ENCODE results near the gene SLC30A1.
"Not testable (repeated sequence)": the region's sequence is repeated elsewhere in the genome, so short reads cannot be mapped to it uniquely, and the experiment has no call there.

SLC30A1 gene

GRCh38 chr1:211578640-211579439, at the start of gene SLC30A1:
SLC30A1 (minus strand) TSS chr1:211579161; CDS start chr1:211578612, 549 bp downstream.
- no peak for TF ChIP-seq CTCF (IDR thresholded peaks at IDR 0.05; ENCODE audit: insufficient read depth, missing control alignments)
- no peak for FAIRE-seq
- DNase-seq (ENCODE audit: insufficient read length, low spot score), result peak; percentile 99

- DNase-seq (ENCODE audit: insufficient read length, low spot score) (no peak), FAIRE-seq (no peak)
- TF ChIP-seq CTCF (IDR thresholded peaks at IDR 0.05; ENCODE audit: insufficient read depth, missing control alignments), result no peak
Measured at GRCh38 chr1:211628417-211628816, 49.5 kb upstream of the SLC30A1 start.

- DNase-seq (ENCODE audit: insufficient read length, low spot score), result no peak
- no peak for FAIRE-seq
- TF ChIP-seq CTCF (IDR thresholded peaks at IDR 0.05; ENCODE audit: insufficient read depth, missing control alignments), result no peak
Measured at GRCh38 chr1:211627259-211627658, 48.3 kb upstream of the SLC30A1 start.

- FAIRE-seq; DNase-seq (ENCODE audit: insufficient read length, low spot score): not testable (repeated sequence)
Measured at GRCh38 chr1:211625866-211626265, 46.9 kb upstream of the SLC30A1 start.

GRCh38 chr1:211625040-211625439, 46.1 kb upstream of the SLC30A1 start:
- TF ChIP-seq CTCF (IDR thresholded peaks at IDR 0.05; ENCODE audit: insufficient read depth, missing control alignments), result peak; percentile 32
- no peak for DNase-seq (ENCODE audit: insufficient read length, low spot score)
- FAIRE-seq, result no peak

GRCh38 chr1:211623515-211623914, 44.6 kb upstream of the SLC30A1 start:
- no peak for TF ChIP-seq CTCF (IDR thresholded peaks at IDR 0.05; ENCODE audit: insufficient read depth, missing control alignments)
- FAIRE-seq (no peak), DNase-seq (ENCODE audit: insufficient read length, low spot score) (no peak)

GRCh38 chr1:211621447-211622198, 42.7 kb upstream of the SLC30A1 start:
- no peak for FAIRE-seq
- no peak for TF ChIP-seq CTCF (IDR thresholded peaks at IDR 0.05; ENCODE audit: insufficient read depth, missing control alignments)
- DNase-seq (ENCODE audit: insufficient read length, low spot score), result no peak
